ENCODE data around the gene DNAAF1. TPM values are rescaled to one million over a fixed set of nuclear protein-coding genes. Genes with fewer than 3 reads are reported as not detected.
"Not testable (repeated sequence)": the region's sequence is repeated elsewhere in the genome, so short reads cannot be mapped to it uniquely, and the experiment has no call there.

The DNAAF1 gene
- polyA plus RNA-seq, 2 donors = 0.20 to 0.39 TPM

- Histone ChIP-seq H3K36me3 (ENCODE audit: control insufficient read depth in 2 of 2, insufficient read depth in 2 of 2, low read length in 1 of 2) (peaks cover 0 to 2% of the 10 kb centered on the region in 2 donors), H3K9me3 (ENCODE audit: control insufficient read depth in 2 of 2, insufficient read depth in 1 of 2, low read depth in 1 of 2, low read length in 1 of 2) (no peaks in the 10 kb centered on the region), H3K4me3 (ENCODE audit: low read depth in 1 of 2, low read length in 2 of 2) (no peak overlapping the region), H3K4me1 (ENCODE audit: control insufficient read depth in 2 of 2, insufficient read depth in 2 of 2, low read length in 1 of 2) (peaks cover 0 to 4% of the 10 kb centered on the region in 2 donors), H3K27ac (ENCODE audit: low read depth in 2 of 2, low read length in 1 of 2) (no peak overlapping the region), H3K27me3 (ENCODE audit: control insufficient read depth in 1 of 2, insufficient read depth in 2 of 2, low read length in 2 of 2) (no peaks in the 10 kb centered on the region)
- WGBS, 2 donors = 59 to 66% methylated on average over 6 of the region's 6 CpGs
Observed at GRCh38 chr16:84109598-84110335, 35.3 kb upstream of the DNAAF1 start.

DNA sequence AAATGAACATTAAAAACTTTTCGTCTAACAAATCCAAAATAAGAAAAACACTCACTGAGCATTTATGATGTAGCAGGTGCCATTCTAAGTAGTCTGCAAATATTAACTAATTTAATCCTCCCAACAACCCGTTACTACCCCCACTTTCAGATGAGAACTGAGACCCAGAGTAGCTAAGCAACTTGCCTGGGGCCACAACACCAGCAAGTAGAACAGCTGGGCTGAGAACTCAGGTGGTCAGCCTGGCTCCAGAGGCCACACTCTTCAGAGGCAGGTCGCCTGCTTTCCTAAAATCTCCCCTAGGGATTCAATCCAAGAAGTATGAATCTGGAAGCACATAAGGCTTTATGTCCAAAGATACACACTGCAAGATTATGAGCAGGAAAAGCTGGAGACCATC, 34.6 kb upstream of the DNAAF1 start:
- Histone ChIP-seq H3K27ac (ENCODE audit: low read depth in 2 of 2, low read length in 1 of 2) (no peak overlapping the region), H3K4me3 (ENCODE audit: low read depth in 1 of 2, low read length in 2 of 2) (no peak overlapping the region), H3K27me3 (ENCODE audit: control insufficient read depth in 1 of 2, insufficient read depth in 2 of 2, low read length in 2 of 2) (no peaks in the 10 kb centered on the region), H3K36me3 (ENCODE audit: control insufficient read depth in 2 of 2, insufficient read depth in 2 of 2, low read length in 1 of 2) (peaks cover 0 to 2% of the 10 kb centered on the region in 2 donors), H3K4me1 (ENCODE audit: control insufficient read depth in 2 of 2, insufficient read depth in 2 of 2, low read length in 1 of 2) (peaks cover 0 to 1% of the 10 kb centered on the region in 2 donors), H3K9me3 (ENCODE audit: control insufficient read depth in 2 of 2, insufficient read depth in 1 of 2, low read depth in 1 of 2, low read length in 1 of 2) (no peaks in the 10 kb centered on the region)
- WGBS, 2 donors = 72 to 87% methylated on average over 3 of the region's 3 CpGs

DNA sequence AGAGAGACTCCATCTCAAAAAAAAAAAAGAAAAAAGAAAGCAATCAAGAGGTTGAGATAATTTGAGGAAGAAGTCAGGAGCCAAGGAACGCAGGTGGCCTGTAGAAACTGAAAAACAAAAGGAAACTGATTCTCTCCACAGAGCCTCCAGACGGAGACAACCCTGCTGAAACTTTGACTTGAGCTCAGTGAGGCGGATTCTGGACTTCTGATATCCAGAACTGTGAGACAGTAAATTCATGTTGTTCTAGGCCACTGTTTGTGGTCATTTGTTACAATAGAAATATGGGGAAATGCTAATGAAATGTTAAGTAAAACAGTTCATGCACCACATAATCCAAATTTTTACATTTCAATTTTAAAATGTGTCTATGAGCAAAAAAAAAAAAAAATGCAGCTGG, 33.6 kb upstream of the DNAAF1 start:
- 67 to 75% methylated on average over 3 of the region's 3 CpGs for WGBS, 2 donors
- no peak overlapping the region for H3K27ac ChIP-seq (ENCODE audit: low read depth in 2 of 2, low read length in 1 of 2)
- H3K4me3 ChIP-seq (ENCODE audit: low read depth in 1 of 2, low read length in 2 of 2) = no peak overlapping the region
- H3K9me3 ChIP-seq (ENCODE audit: control insufficient read depth in 2 of 2, insufficient read depth in 1 of 2, low read depth in 1 of 2, low read length in 1 of 2) = no peaks in the 10 kb centered on the region
- H3K4me1 ChIP-seq (ENCODE audit: control insufficient read depth in 2 of 2, insufficient read depth in 2 of 2, low read length in 1 of 2) = no peaks in the 10 kb centered on the region
- H3K36me3 ChIP-seq (ENCODE audit: control insufficient read depth in 2 of 2, insufficient read depth in 2 of 2, low read length in 1 of 2) = peaks cover 0 to 2% of the 10 kb centered on the region in 2 donors
- H3K27me3 ChIP-seq (ENCODE audit: control insufficient read depth in 1 of 2, insufficient read depth in 2 of 2, low read length in 2 of 2) = no peaks in the 10 kb centered on the region

- not testable (repeated sequence) for H3K36me3 ChIP-seq (ENCODE audit: control insufficient read depth in 2 of 2, insufficient read depth in 2 of 2, low read length in 1 of 2); H3K27me3 ChIP-seq (ENCODE audit: control insufficient read depth in 1 of 2, insufficient read depth in 2 of 2, low read length in 2 of 2); H3K27ac ChIP-seq (ENCODE audit: low read depth in 2 of 2, low read length in 1 of 2); H3K9me3 ChIP-seq (ENCODE audit: control insufficient read depth in 2 of 2, insufficient read depth in 1 of 2, low read depth in 1 of 2, low read length in 1 of 2); H3K4me3 ChIP-seq (ENCODE audit: low read depth in 1 of 2, low read length in 2 of 2); H3K4me1 ChIP-seq (ENCODE audit: control insufficient read depth in 2 of 2, insufficient read depth in 2 of 2, low read length in 1 of 2)
- 85 to 96% methylated on average over 3 of the region's 3 CpGs for WGBS, 2 donors
Observed at GRCh38 chr16:84111949-84112348, 33.2 kb upstream of the DNAAF1 start.

- WGBS, 2 donors = 1% methylated on average over 38 to 57 of the region's 57 CpGs
- Histone ChIP-seq H3K4me1 (ENCODE audit: control insufficient read depth in 2 of 2, insufficient read depth in 2 of 2, low read length in 1 of 2) (peaks cover 0 to 5% of the 10 kb centered on the region in 2 donors), H3K4me3 (ENCODE audit: low read depth in 1 of 2, low read length in 2 of 2) (peak overlapping the region; percentile 92 to 94), H3K27me3 (ENCODE audit: control insufficient read depth in 1 of 2, insufficient read depth in 2 of 2, low read length in 2 of 2) (no peaks in the 10 kb centered on the region), H3K27ac (ENCODE audit: low read depth in 2 of 2, low read length in 1 of 2) (peak overlapping the region; percentile 96 to 98), H3K9me3 (ENCODE audit: control insufficient read depth in 2 of 2, insufficient read depth in 1 of 2, low read depth in 1 of 2, low read length in 1 of 2) (no peaks in the 10 kb centered on the region), H3K36me3 (ENCODE audit: control insufficient read depth in 2 of 2, insufficient read depth in 2 of 2, low read length in 1 of 2) (no peaks in the 10 kb centered on the region)
Observed at GRCh38 chr16:84115919-84116719, 29.0 kb upstream of the DNAAF1 start.

DNA sequence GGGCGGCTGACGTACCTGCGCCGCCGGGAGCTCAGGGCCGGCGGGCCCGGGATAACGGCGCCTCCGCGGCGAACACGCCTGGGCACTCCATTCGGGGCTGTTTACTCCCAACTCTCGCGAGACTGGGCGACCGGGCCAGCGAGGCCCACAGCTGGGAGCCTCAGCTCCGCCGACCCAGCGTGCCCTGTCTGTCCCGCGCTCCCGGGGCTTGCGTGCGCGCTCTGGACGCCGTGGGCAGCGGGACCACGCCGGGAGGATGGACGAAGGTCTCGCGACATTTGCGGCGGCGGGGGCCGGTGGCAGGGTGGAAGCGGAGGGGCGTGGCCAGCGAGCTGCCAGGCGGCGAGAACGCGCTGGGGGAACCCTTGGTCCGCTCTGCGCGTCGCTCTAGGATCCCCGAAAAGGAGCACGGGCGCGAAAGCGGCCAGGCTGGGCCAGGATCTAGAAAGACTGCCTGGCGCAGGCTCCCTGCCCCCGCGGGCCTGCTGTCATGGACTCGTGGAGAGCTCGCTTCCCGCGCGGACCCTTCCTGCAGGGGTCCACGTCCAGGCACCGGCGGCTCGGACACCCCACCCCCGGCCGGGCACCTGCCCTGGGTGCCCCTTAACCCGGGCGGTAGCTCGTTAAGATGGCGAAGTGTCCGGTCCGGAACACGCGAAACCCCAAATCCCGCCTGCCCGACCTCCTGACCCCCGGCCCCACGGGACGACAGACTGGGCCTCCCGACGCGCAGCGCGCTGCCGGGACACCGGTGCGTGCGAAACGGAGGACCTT, 28.2 kb upstream of the DNAAF1 start, which contains the start of gene MBTPS1:
Gene MBTPS1 (minus strand): TSS at position 223 of the 774 bp plus-strand sequence. CDS start 15,159 bp downstream, outside the sequence.
- Histone ChIP-seq H3K27me3 (ENCODE audit: control insufficient read depth in 1 of 2, insufficient read depth in 2 of 2, low read length in 2 of 2) (no peaks in the 10 kb centered on the region), H3K27ac (ENCODE audit: low read depth in 2 of 2, low read length in 1 of 2) (peak within 1 kb of the TSS; percentile 96 to 98), H3K9me3 (ENCODE audit: control insufficient read depth in 2 of 2, insufficient read depth in 1 of 2, low read depth in 1 of 2, low read length in 1 of 2) (no peaks in the 10 kb centered on the region), H3K36me3 (ENCODE audit: control insufficient read depth in 2 of 2, insufficient read depth in 2 of 2, low read length in 1 of 2) (no peaks in the 10 kb centered on the region), H3K4me1 (ENCODE audit: control insufficient read depth in 2 of 2, insufficient read depth in 2 of 2, low read length in 1 of 2) (peaks cover 0 to 5% of the 10 kb centered on the region in 2 donors), H3K4me3 (ENCODE audit: low read depth in 1 of 2, low read length in 2 of 2) (peak within 1 kb of the TSS; percentile 92 to 94)
- 1% methylated on average over 73 to 94 of the region's 94 CpGs for WGBS, 2 donors

DNA sequence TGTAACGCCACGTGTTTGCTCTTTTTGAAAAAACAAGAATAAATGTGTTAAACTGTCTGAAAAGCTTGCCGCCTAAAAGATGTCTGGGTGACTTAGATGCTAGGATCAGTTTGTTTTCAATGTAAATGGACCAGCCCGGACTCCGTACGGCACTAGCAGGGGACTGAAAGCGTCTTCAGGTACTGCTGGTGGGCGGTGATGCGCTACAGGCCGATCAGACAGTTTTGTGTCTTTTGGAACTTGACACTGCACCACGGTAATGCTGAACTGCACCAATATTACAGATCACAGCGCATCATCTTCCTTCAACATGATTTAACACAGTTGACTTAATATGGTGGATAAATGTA, 27.6 kb upstream of the DNAAF1 start:
- H3K27ac ChIP-seq (ENCODE audit: low read depth in 2 of 2, low read length in 1 of 2) = peak overlapping the region; percentile 96 to 98
- 7 to 9% methylated on average over 12 of the region's 12 CpGs for WGBS, 2 donors
- H3K4me3 ChIP-seq (ENCODE audit: low read depth in 1 of 2, low read length in 2 of 2) = peak overlapping the region; percentile 92 to 94
- no peaks in the 10 kb centered on the region for H3K36me3 ChIP-seq (ENCODE audit: control insufficient read depth in 2 of 2, insufficient read depth in 2 of 2, low read length in 1 of 2)
- H3K27me3 ChIP-seq (ENCODE audit: control insufficient read depth in 1 of 2, insufficient read depth in 2 of 2, low read length in 2 of 2) = no peaks in the 10 kb centered on the region
- H3K9me3 ChIP-seq (ENCODE audit: control insufficient read depth in 2 of 2, insufficient read depth in 1 of 2, low read depth in 1 of 2, low read length in 1 of 2) = no peaks in the 10 kb centered on the region
- peaks cover 0 to 5% of the 10 kb centered on the region in 2 donors for H3K4me1 ChIP-seq (ENCODE audit: control insufficient read depth in 2 of 2, insufficient read depth in 2 of 2, low read length in 1 of 2)

DNA sequence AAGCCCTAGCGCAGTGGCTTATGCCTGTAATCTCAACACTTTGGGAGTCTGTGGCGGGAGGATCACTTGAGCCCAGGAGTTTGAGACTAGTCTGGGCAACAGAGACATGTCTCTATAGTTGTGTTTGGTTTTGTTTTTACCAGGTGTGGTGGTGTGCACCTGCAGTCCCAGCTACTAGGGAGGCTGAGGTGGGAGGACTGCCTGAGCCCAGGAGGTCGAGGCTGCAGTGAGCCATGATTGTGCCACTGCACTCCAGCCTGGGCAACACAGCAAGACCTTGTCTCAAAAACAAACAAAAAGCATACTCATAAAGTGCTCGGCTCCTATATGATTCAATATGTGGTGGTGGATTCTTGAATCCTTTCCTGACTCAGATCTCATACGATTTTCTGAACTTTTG, 26.8 kb upstream of the DNAAF1 start:
- not testable (repeated sequence) for H3K27me3 ChIP-seq (ENCODE audit: control insufficient read depth in 1 of 2, insufficient read depth in 2 of 2, low read length in 2 of 2); H3K4me3 ChIP-seq (ENCODE audit: low read depth in 1 of 2, low read length in 2 of 2); H3K4me1 ChIP-seq (ENCODE audit: control insufficient read depth in 2 of 2, insufficient read depth in 2 of 2, low read length in 1 of 2); H3K36me3 ChIP-seq (ENCODE audit: control insufficient read depth in 2 of 2, insufficient read depth in 2 of 2, low read length in 1 of 2); H3K9me3 ChIP-seq (ENCODE audit: control insufficient read depth in 2 of 2, insufficient read depth in 1 of 2, low read depth in 1 of 2, low read length in 1 of 2); H3K27ac ChIP-seq (ENCODE audit: low read depth in 2 of 2, low read length in 1 of 2)
- WGBS, 2 donors = 90% methylated on average over 5 of the region's 5 CpGs

GRCh38 chr16:84119368-84119767, 25.7 kb upstream of the DNAAF1 start:
- 58 to 66% methylated on average over 13 of the region's 13 CpGs for WGBS, 2 donors
- Histone ChIP-seq H3K4me3 (ENCODE audit: low read depth in 1 of 2, low read length in 2 of 2) (no peak overlapping the region), H3K4me1 (ENCODE audit: control insufficient read depth in 2 of 2, insufficient read depth in 2 of 2, low read length in 1 of 2) (peaks cover 0 to 5% of the 10 kb centered on the region in 2 donors), H3K27me3 (ENCODE audit: control insufficient read depth in 1 of 2, insufficient read depth in 2 of 2, low read length in 2 of 2) (no peaks in the 10 kb centered on the region), H3K27ac (ENCODE audit: low read depth in 2 of 2, low read length in 1 of 2) (peak overlapping the region in 1 of 2 donors; percentile 27), H3K36me3 (ENCODE audit: control insufficient read depth in 2 of 2, insufficient read depth in 2 of 2, low read length in 1 of 2) (peaks cover 0 to 9% of the 10 kb centered on the region in 2 donors), H3K9me3 (ENCODE audit: control insufficient read depth in 2 of 2, insufficient read depth in 1 of 2, low read depth in 1 of 2, low read length in 1 of 2) (no peaks in the 10 kb centered on the region)

All from esophagus (tissue), 2 donors.